Endothelial cell of umbilical vein (primary cell): ENCODE measurements around the gene MYT1. TPM values are rescaled to one million over a fixed set of nuclear protein-coding genes. Genes with fewer than 3 reads are reported as not detected.

ENCODE experiments used
- BruUV-seq: library from RNA; stranded (reverse); fragments of 400-500 nt; replicated peaks from 2 replicates; lab custom pipeline; 2021; lab: Mats Ljungman, UMichigan
- CTCF ChIA-PET: fragments of 300-600, 350-600 bp; sonication (Branson Sonifier 250); formaldehyde crosslinking; loops from one replicate; lab custom pipeline; 2021; ENCODE audit warnings: antibody characterized with exemption, inconsistent platforms; lab: Charles Lee
- POLR2A ChIA-PET: fragments of 300-600, 350-600 bp; sonication (Branson Sonifier 250); formaldehyde crosslinking; loops from one replicate; lab custom pipeline; 2021; ENCODE audit warnings: antibody characterized with exemption, inconsistent platforms; lab: Charles Lee
- DNase-seq: peaks from one replicate; pipeline ENCODE4 v3.0.0-alpha.2; 2011; ENCODE audit warnings: low read depth, low spot score
- FAIRE-seq: peaks from 2 replicates; lab custom pipeline; 2011; peaks lifted over from hg19 to GRCh38; lab: Jason Lieb, UNC
- H2AFZ ChIP-seq: 2 replicates; pipeline ENCODE4 v1.6.0; 2012; ENCODE audit warnings: low read depth, low read length, control low read depth, inconsistent platforms
- H3K27ac ChIP-seq: 2 replicates; pipeline ENCODE4 v1.5.1; 2011; ENCODE audit warnings: low read depth, mild to moderate bottlenecking, control low read depth, low read length, moderate library complexity; ENCODE audit not compliant: insufficient read depth
- H3K27me3 ChIP-seq, 2 experiments: 2 replicates each; pipeline versions ENCODE4 v1.6.0 to v1.6.1; 2011; ENCODE audit warnings: low read length in 2 of 2, mixed read lengths in 1 of 2; ENCODE audit not compliant: control insufficient read depth in 2 of 2, insufficient read depth in 2 of 2
- H3K36me3 ChIP-seq, 2 experiments: 2 replicates in 1 of 2; 3 replicates in 1 of 2; pipeline ENCODE4 v1.5.1; 2011; ENCODE audit warnings: low read length in 2 of 2, mild to moderate bottlenecking in 1 of 2, moderate library complexity in 1 of 2; ENCODE audit not compliant: control insufficient read depth in 2 of 2, insufficient read depth in 2 of 2; ENCODE audit errors: extremely low read depth in 1 of 2
- H3K4me1 ChIP-seq: 3 replicates; pipeline ENCODE4 v1.5.1; 2011; ENCODE audit warnings: mild to moderate bottlenecking, low read length; ENCODE audit not compliant: control insufficient read depth, insufficient read depth; ENCODE audit errors: extremely low read depth
- H3K4me2 ChIP-seq: 2 replicates; pipeline ENCODE4 v1.6.1; 2011; ENCODE audit warnings: low read length, control low read depth, mixed read lengths; ENCODE audit not compliant: insufficient read depth
- H3K4me3 ChIP-seq, 3 experiments: fragments of 200-600 bp in 1 of 3; sonication (generic), shearing (Covaris generic) in 1 of 3; replicated peaks in 1 of 3; 2 replicates each; pipeline ENCODE4 v1.5.1; 2011 to 2016; ENCODE audit warnings: control low read depth in 3 of 3, low read length in 3 of 3, mild to moderate bottlenecking in 2 of 3, inconsistent platforms in 1 of 3, low read depth in 1 of 3, moderate library complexity in 1 of 3; ENCODE audit not compliant: insufficient read depth in 1 of 3
- H3K79me2 ChIP-seq: 2 replicates; pipeline ENCODE4 v1.6.0; 2012; ENCODE audit warnings: low read length, inconsistent platforms; ENCODE audit not compliant: control insufficient read depth, insufficient read depth
- H3K9ac ChIP-seq: replicated peaks from 2 replicates; pipeline ENCODE3; 2011; ENCODE audit warnings: low read length, control low read depth; ENCODE audit not compliant: insufficient read depth; ENCODE audit errors: extremely low read depth
- H3K9me1 ChIP-seq: replicated peaks from 3 replicates; pipeline ENCODE4 v1.6.0; 2011; ENCODE audit warnings: mild to moderate bottlenecking, low read length; ENCODE audit not compliant: control insufficient read depth, insufficient read depth; ENCODE audit errors: extremely low read depth
- H3K9me3 ChIP-seq: replicated peaks from 2 replicates; pipeline ENCODE4 v1.5.1; 2012; ENCODE audit warnings: low read length, inconsistent platforms; ENCODE audit not compliant: control insufficient read depth, insufficient read depth
- H4K20me1 ChIP-seq: replicated peaks from 2 replicates; pipeline ENCODE3; 2011; ENCODE audit warnings: mild to moderate bottlenecking, low read length; ENCODE audit not compliant: control insufficient read depth, insufficient read depth; ENCODE audit errors: extremely low read depth
- EZH2 ChIP-seq: IDR thresholded peaks from 2 replicates; pipeline ENCODE4 v1.6.1; 2012; ENCODE audit warnings: borderline replicate concordance, low read depth, mild to moderate bottlenecking, moderate library complexity, low read length, inconsistent platforms; ENCODE audit not compliant: severe bottlenecking
- FOS ChIP-seq: IDR thresholded peaks from 2 replicates; pipeline ENCODE4 v1.6.1; 2011; ENCODE audit warnings: mild to moderate bottlenecking, low read length, moderate library complexity, borderline replicate concordance; ENCODE audit not compliant: insufficient read depth
- GATA2 ChIP-seq: IDR thresholded peaks from 2 replicates; pipeline ENCODE4 v1.7.0; 2011; ENCODE audit warnings: low read depth, mild to moderate bottlenecking, moderate library complexity, mixed read lengths, low read length; ENCODE audit not compliant: insufficient read length, insufficient read depth
- JUN ChIP-seq: IDR thresholded peaks from 2 replicates; pipeline ENCODE4 v1.6.1; 2011; ENCODE audit warnings: borderline replicate concordance, low read depth; ENCODE audit not compliant: insufficient read length, insufficient read depth
- MYC ChIP-seq: IDR thresholded peaks from one replicate; pipeline ENCODE4 v1.6.1; 2011; ENCODE audit warnings: mild to moderate bottlenecking, low read depth, low read length
- POLR2A ChIP-seq: IDR thresholded peaks from 2 replicates; pipeline ENCODE4 v1.6.1; 2012; ENCODE audit warnings: low read depth, mild to moderate bottlenecking, control low read depth, low read length
- POLR2AphosphoS5 ChIP-seq: IDR thresholded peaks from 2 replicates; pipeline ENCODE4 v1.6.1; 2012; ENCODE audit warnings: low read depth, mild to moderate bottlenecking, control low read depth, low read length, moderate library complexity; ENCODE audit not compliant: insufficient read depth
- dilution Hi-C: fragments of 300-500 bp; cut with MboI; formaldehyde crosslinking; loops from one replicate; pipeline ENCODE4 v1.15.0; 2019; ENCODE audit warnings: low sequenced_read_pairs; ENCODE audit not compliant: extremely low pct_ligation_motif_present
- intact Hi-C: fragments of 100-400 bp; cut with micrococcal nuclease; formaldehyde crosslinking; loops from one replicate; pipeline ENCODE4 v1.10.0; 2022
- polyA plus RNA-seq, 4 experiments: library from polyadenylated mRNA; depleted of rRNA in 3 of 4; stranded (reverse) in 3 of 4; unstranded in 1 of 4; fragments of >200 nt; gene quantifications; 2 replicates each; pipeline versions ENCODE4 v1.2.1 to v1.2.3, GENCODE V29; 2011 to 2012; ENCODE audit warnings: missing spikeins in 1 of 4
- total RNA-seq: library from RNA; stranded (reverse); gene quantifications from 2 replicates; pipeline ENCODE4 v1.2.3, GENCODE V29; 2021
- TF ChIP-seq, protein P1 (sequence below): IDR thresholded peaks from 2 replicates; pipeline ENCODE4 v1.6.1; 2011; ENCODE audit not compliant: insufficient read depth, insufficient read length
- TF ChIP-seq, protein P2 (sequence below), 2 donors: IDR thresholded peaks; 1 replicate in 1 of 2; 2 replicates in 1 of 2; pipeline ENCODE4 v1.5.1; 2011; ENCODE audit warnings: low read length in 2 of 2, mild to moderate bottlenecking in 2 of 2, moderate library complexity in 2 of 2, control low read depth in 1 of 2, inconsistent platforms in 1 of 2, low read depth in 1 of 2; ENCODE audit not compliant: insufficient read depth in 1 of 2; ENCODE audit errors: extremely low read depth in 1 of 2

Gene MYT1
- total and polyA plus RNA-seq, 2 donors (not counting 3 experiments of a cell fraction or from before 2014, with no cell fraction given): not detected

DNA sequence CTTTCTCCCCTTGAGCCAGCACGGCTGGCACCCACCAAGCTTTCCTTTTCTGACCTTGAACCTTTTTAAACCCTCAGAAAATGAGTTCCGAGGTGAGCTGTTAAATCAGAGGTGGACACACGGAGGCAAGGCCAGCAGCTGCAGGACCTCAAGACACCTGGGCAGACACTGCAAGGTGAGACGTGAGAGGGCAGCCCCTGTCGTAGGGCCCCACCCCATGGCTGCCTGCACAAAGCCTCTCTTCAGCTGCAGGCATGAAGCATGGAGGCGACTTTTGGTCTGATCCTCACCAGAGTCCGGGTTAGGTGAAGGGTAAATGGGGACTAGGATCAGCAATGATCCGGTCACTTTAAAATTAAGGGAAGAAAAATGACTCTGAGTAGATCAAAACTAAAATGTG, 25.7 kb downstream of the MYT1 start:
- no peak for FAIRE-seq
- dilution Hi-C loops: no loop called here
- peaks cover 8% of the 10 kb centered on the region for H3K4me1 ChIP-seq
- H2AFZ ChIP-seq: no peak overlapping the region
- no peak overlapping the region for H3K27ac ChIP-seq
- H3K9me1 ChIP-seq: no peaks in the 10 kb centered on the region
- H3K9ac ChIP-seq: no peak overlapping the region
- CTCF ChIA-PET: interaction anchor here (0.9 kb wide), 1 partner anchor 33 kb away, joined by 3 read pairs; no protein-coding TSS in a partner anchor
- no peaks in the 10 kb centered on the region for H3K36me3 ChIP-seq
- no peak for DNase-seq
- no TSS peak for BruUV-seq
- no peaks in the 10 kb centered on the region for H3K9me3 ChIP-seq
- no peaks in the 10 kb centered on the region for H3K79me2 ChIP-seq
- H3K4me2 ChIP-seq: no peak overlapping the region
- no peak for TF ChIP-seq POLR2AphosphoS5
- TF ChIP-seq POLR2A: no peak
- no peak for TF ChIP-seq JUN
- TF ChIP-seq, protein P1, sequence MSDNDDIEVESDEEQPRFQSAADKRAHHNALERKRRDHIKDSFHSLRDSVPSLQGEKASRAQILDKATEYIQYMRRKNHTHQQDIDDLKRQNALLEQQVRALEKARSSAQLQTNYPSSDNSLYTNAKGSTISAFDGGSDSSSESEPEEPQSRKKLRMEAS: no peak
- no peak for TF ChIP-seq FOS
- TF ChIP-seq, protein P2, sequence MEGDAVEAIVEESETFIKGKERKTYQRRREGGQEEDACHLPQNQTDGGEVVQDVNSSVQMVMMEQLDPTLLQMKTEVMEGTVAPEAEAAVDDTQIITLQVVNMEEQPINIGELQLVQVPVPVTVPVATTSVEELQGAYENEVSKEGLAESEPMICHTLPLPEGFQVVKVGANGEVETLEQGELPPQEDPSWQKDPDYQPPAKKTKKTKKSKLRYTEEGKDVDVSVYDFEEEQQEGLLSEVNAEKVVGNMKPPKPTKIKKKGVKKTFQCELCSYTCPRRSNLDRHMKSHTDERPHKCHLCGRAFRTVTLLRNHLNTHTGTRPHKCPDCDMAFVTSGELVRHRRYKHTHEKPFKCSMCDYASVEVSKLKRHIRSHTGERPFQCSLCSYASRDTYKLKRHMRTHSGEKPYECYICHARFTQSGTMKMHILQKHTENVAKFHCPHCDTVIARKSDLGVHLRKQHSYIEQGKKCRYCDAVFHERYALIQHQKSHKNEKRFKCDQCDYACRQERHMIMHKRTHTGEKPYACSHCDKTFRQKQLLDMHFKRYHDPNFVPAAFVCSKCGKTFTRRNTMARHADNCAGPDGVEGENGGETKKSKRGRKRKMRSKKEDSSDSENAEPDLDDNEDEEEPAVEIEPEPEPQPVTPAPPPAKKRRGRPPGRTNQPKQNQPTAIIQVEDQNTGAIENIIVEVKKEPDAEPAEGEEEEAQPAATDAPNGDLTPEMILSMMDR (IDR thresholded peaks at IDR 0.05; ENCODE audit: extremely low read depth in 1 of 2, insufficient read depth in 1 of 2, low read depth in 1 of 2, low read length in 2 of 2): no peak
- TF ChIP-seq GATA2: no peak
- no peak for TF ChIP-seq MYC
- TF ChIP-seq EZH2: no peak
- no peak overlapping the region for H3K4me3 ChIP-seq
- no peaks in the 10 kb centered on the region for H4K20me1 ChIP-seq
- peaks cover 0 to 2% of the 10 kb centered on the region in 2 experiments for H3K27me3 ChIP-seq
- intact Hi-C loops: no loop called here
- POLR2A ChIA-PET: no interaction called here
